Measurements from ENCODE around the gene B4GALT2. TPM values are rescaled to one million over a fixed set of nuclear protein-coding genes. Genes with fewer than 3 reads are reported as not detected.
A peak's percentile ranks its signal among the peaks of the same experiment; 100 is the strongest.

Gene B4GALT2
- total and polyA plus RNA-seq, 8 donors: 15.2 to 37.4 (median 22.5) TPM

DNA sequence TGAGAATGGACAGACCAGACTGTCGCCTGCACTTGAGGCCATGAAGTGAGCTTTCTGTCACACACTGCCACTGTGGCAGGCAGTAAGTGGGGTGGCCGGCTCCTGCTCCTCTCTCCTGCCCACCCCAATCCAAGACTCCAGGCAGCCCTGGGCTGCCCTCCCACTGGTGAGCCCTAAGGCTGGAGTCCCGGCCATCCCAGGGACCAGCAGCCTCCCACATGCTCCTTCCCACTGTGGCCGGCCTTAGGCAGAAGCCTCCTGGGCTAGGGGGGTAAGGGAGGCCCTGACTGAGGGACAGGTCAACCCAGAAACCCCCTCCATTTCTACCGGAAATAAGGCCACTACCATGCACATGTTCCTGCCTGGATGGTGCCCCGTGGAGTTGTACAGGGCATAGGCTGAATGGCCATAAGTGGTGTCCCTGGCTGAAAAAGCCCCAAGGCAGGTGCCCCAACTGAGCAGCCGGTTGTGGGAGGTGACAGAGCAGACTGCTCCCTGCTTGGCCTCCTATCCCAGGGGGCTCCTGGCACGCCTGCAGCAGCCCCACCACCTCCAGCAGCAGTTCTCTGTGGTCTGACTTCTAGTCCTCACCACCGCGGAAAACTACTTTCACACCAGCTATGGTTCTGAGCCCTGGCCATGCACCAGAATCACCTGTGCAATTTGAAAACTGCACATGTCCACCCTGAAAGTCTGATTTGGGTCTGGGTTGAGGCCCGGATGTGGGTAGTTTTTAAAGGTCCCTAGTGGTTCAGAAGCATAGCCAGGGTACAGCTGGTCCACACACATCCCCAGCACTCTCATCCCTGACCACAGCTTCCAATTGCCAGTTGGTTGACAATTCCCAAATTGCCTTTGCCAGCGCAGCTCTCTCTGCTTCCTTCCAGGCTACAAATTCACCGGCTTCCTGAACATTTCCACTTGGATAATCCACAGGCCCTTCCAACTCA lies 47.0 kb upstream of the B4GALT2 start:
- Histone ChIP-seq H3K27ac (no peak overlapping the region), H3K4me1 (peaks cover 29 to 43% (median 36%) of the 10 kb centered on the region in 4 donors), H3K36me3 (peaks cover 0 to 9% (median 4%) of the 10 kb centered on the region in 4 donors), H3K4me3 (no peak overlapping the region), H3K9me3 (no peaks in the 10 kb centered on the region), H3K27me3 (peaks cover 0 to 26% (median 25%) of the 10 kb centered on the region in 3 donors)
- DNase-seq: no peak
- WGBS, 5 donors: 86 to 92% (median 90%) methylated on average over 11 to 13 of the region's 13 CpGs
- intact Hi-C loops (cut with DNase I; ENCODE audit: low total_unique reads): loop anchor here (5.0 kb wide), 1 partner anchor 170 kb away; no protein-coding TSS in a partner anchor
- TF ChIP-seq POLR2AphosphoS5 (IDR thresholded peaks at IDR 0.05) (no peak), EP300 (IDR thresholded peaks at IDR 0.05) (no peak), POLR2A (IDR thresholded peaks at IDR 0.05) (no peak), CTCF (IDR thresholded peaks at IDR 0.05) (no peak)

DNA sequence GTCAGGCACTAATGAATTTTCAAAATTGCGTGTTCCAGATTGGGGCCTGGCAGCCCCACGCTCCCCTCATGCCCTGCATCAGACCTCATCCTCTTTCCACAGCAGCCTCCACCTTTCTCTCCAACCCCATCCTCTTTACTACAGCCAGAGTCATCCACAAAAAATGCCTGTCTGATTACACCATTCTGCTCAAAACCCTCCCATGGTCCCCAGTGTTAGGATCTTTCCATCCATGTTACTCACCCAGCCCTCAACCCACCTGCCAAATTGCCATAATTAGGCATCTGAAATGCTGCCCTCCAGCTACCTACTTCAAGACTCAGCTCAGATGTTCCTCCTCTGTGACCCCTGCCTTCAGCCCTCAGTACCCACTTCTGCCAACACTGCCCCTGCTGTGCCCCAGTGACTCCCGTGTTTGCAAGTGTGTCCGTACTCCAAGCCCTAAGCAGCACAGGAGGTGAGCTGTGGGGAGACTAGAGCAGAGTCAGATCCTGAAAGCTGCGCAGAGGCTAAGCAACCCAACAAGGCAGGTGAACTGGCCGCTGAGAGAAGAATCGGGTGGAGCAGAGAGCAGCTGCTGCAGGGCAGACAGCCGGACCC lies 46.1 kb upstream of the B4GALT2 start:
- H3K27me3 ChIP-seq: peaks cover 0 to 26% (median 25%) of the 10 kb centered on the region in 3 donors
- H3K4me1 ChIP-seq: peaks cover 29 to 46% (median 40%) of the 10 kb centered on the region in 4 donors
- 26 to 33% (median 28%) methylated on average over 8 of the region's 8 CpGs for WGBS, 5 donors
- H3K36me3 ChIP-seq: peaks cover 0 to 9% (median 4%) of the 10 kb centered on the region in 4 donors
- H3K9me3 ChIP-seq: no peaks in the 10 kb centered on the region
- TF ChIP-seq CTCF (IDR thresholded peaks at IDR 0.05): no peak
- no peak for TF ChIP-seq POLR2AphosphoS5 (IDR thresholded peaks at IDR 0.05)
- TF ChIP-seq EP300 (IDR thresholded peaks at IDR 0.05): no peak
- TF ChIP-seq POLR2A (IDR thresholded peaks at IDR 0.05): no peak
- peak overlapping the region in 3 of 5 donors; percentile 5 to 76 (median 47) for H3K27ac ChIP-seq
- intact Hi-C loops (cut with DNase I; ENCODE audit: low total_unique reads): loop anchor here (5.0 kb wide), 1 partner anchor 171 kb away; no protein-coding TSS in a partner anchor
- peak overlapping the region; percentile 33 to 52 (median 46) for H3K4me3 ChIP-seq
- no peak for DNase-seq

GRCh38 chr1:43933386-43934100 lies 45.5 kb upstream of the B4GALT2 start, which contains the start of gene ARTN:
Gene ARTN, plus strand, starts transcription at chr1:43933801. Its CDS starts 1,856 bp downstream, at chr1:43935657.
- H3K27me3 ChIP-seq: peaks cover 0 to 26% (median 25%) of the 10 kb centered on the region in 3 donors
- intact Hi-C loops (cut with DNase I; ENCODE audit: low total_unique reads): loop anchor here (5.0 kb wide), 1 partner anchor 171 kb away; no protein-coding TSS in a partner anchor
- H3K4me1 ChIP-seq: peaks cover 29 to 46% (median 40%) of the 10 kb centered on the region in 4 donors
- WGBS, 5 donors: 2 to 8% (median 4%) methylated on average over 33 to 42 of the region's 42 CpGs
- TF ChIP-seq POLR2AphosphoS5 (IDR thresholded peaks at IDR 0.05) (no peak), CTCF (IDR thresholded peaks at IDR 0.05) (no peak), POLR2A (IDR thresholded peaks at IDR 0.05) (no peak), EP300 (IDR thresholded peaks at IDR 0.05) (no peak)
- no peaks in the 10 kb centered on the region for H3K9me3 ChIP-seq
- peaks cover 0 to 9% (median 4%) of the 10 kb centered on the region in 4 donors for H3K36me3 ChIP-seq
- DNase-seq: peak; percentile 35 to 78
- peak within 1 kb of the TSS; percentile 33 to 52 (median 46) for H3K4me3 ChIP-seq
- peak within 1 kb of the TSS in 3 of 5 donors; percentile 19 to 76 (median 47) for H3K27ac ChIP-seq
